Measurements from ENCODE around the gene SOX1.

GRCh38 chr13:112064222-112064621, 2.7 kb upstream of the SOX1 start:
- TF ChIP-seq HNRNPK (IDR thresholded peaks at IDR 0.05; ENCODE audit: low read depth, low read length, poor library complexity, severe bottlenecking) (no peak), CTCF (IDR thresholded peaks at IDR 0.05 in 2 of 3, conservative IDR thresholded peaks at IDR 0.05 in 1 of 3; ENCODE audit: insufficient read depth in 2 of 3, low read depth in 1 of 3, low read length in 3 of 3) (no peak), NFIX (CRISPR knock-in tag; IDR thresholded peaks at IDR 0.05; ENCODE audit: low read depth) (no peak)

All from K562 (cell line).